Measurements from ENCODE around the gene MYH10.

The MYH10 gene

GRCh38 chr17:8490256-8491023 is 140.1 kb downstream of the MYH10 start:
- DNase-seq: no peak

- no peak for DNase-seq
Measured at GRCh38 chr17:8489841-8490240, 140.7 kb downstream of the MYH10 start.

- no peak for DNase-seq
Measured at GRCh38 chr17:8488901-8489300, 141.6 kb downstream of the MYH10 start.

- no peak for DNase-seq
Measured at GRCh38 chr17:8488491-8488890, 142.0 kb downstream of the MYH10 start.

GRCh38 chr17:8487743-8488142 is 142.8 kb downstream of the MYH10 start:
- no peak for DNase-seq

- DNase-seq: no peak
Measured at GRCh38 chr17:8487130-8487645, 143.3 kb downstream of the MYH10 start.

- no peak for DNase-seq
Measured at GRCh38 chr17:8485491-8485890, 145.0 kb downstream of the MYH10 start.

GRCh38 chr17:8484465-8484864 is 146.1 kb downstream of the MYH10 start:
- DNase-seq: no peak

- DNase-seq: no peak
Measured at GRCh38 chr17:8482546-8482945, 148.0 kb downstream of the MYH10 start.

GRCh38 chr17:8481703-8482102 is 148.8 kb downstream of the MYH10 start:
- DNase-seq: no peak

GRCh38 chr17:8481089-8481488 is 149.4 kb downstream of the MYH10 start:
- no peak for DNase-seq

GRCh38 chr17:8480011-8480976 is 150.2 kb downstream of the MYH10 start:
- DNase-seq: no peak

- DNase-seq: no peak
Measured at GRCh38 chr17:8479431-8479947, 151.0 kb downstream of the MYH10 start.

GRCh38 chr17:8477715-8478441 is 152.6 kb downstream of the MYH10 start:
- no peak for DNase-seq

GRCh38 chr17:8477171-8477570 is 153.4 kb downstream of the MYH10 start:
- no peak for DNase-seq

GRCh38 chr17:8476741-8477140 is 153.8 kb downstream of the MYH10 start:
- DNase-seq: no peak

GRCh38 chr17:8475781-8476180 is 154.7 kb downstream of the MYH10 start:
- no peak for DNase-seq

- DNase-seq: no peak
Measured at GRCh38 chr17:8475227-8475626, 155.3 kb downstream of the MYH10 start.

GRCh38 chr17:8474826-8475225 is 155.7 kb downstream of the MYH10 start:
- DNase-seq: no peak

- no peak for DNase-seq
Measured at GRCh38 chr17:8473451-8474192, 156.9 kb downstream of the MYH10 start.

GRCh38 chr17:8472663-8473062 is 157.9 kb downstream of the MYH10 start:
- DNase-seq: no peak

- no peak for DNase-seq
Measured at GRCh38 chr17:8470447-8471047, 160.0 kb downstream of the MYH10 start.

All from CD4-positive, alpha-beta T cell treated with Interleukin-4 for 1 hour (primary cell).